ENCODE results near the gene GRIN3B.

DNA sequence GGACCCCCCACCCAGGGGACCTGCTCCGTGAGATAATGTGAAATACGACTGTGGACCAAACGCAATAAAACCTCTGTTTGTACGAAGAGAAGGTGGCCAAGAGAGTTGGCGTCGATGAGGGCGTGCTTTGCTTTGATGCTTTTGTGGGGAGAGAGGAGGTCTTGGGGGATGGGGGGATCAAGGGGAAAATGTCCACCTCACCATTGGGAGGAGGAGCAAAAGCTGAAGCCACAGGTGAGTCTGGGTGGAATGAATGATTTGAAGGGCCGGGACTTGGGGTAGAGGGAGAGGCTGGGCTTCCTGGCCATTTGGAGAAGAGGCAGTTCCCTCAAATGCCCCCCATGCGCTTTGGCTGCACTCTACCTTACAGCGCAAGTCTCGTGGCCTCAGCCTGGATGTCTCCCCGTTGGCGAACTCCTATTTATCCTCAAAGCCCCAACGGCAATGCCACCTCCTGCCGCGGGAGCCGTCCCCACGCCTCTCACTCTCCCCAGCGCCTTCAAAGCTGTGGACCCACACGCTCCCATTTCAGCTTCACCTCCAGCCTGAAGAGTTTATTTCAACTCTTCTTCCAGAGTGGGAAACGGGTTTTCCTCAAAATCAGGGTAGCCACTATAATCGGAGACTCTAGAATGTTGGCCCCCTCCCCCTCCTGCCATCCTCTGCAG, 38.9 kb downstream of the GRIN3B start:
- TF ChIP-seq, protein P1, sequence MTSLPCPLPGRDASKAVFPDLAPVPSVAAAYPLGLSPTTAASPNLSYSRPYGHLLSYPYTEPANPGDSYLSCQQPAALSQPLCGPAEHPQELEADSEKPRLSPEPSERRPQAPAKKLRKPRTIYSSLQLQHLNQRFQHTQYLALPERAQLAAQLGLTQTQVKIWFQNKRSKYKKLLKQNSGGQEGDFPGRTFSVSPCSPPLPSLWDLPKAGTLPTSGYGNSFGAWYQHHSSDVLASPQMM (CRISPR knock-in tag; IDR thresholded peaks at IDR 0.05), result no peak
- TF ChIP-seq POLR2A (conservative IDR thresholded peaks at IDR 0.05), result no peak; the same call in none of the 2 replicates
- TF ChIP-seq, protein P2, sequence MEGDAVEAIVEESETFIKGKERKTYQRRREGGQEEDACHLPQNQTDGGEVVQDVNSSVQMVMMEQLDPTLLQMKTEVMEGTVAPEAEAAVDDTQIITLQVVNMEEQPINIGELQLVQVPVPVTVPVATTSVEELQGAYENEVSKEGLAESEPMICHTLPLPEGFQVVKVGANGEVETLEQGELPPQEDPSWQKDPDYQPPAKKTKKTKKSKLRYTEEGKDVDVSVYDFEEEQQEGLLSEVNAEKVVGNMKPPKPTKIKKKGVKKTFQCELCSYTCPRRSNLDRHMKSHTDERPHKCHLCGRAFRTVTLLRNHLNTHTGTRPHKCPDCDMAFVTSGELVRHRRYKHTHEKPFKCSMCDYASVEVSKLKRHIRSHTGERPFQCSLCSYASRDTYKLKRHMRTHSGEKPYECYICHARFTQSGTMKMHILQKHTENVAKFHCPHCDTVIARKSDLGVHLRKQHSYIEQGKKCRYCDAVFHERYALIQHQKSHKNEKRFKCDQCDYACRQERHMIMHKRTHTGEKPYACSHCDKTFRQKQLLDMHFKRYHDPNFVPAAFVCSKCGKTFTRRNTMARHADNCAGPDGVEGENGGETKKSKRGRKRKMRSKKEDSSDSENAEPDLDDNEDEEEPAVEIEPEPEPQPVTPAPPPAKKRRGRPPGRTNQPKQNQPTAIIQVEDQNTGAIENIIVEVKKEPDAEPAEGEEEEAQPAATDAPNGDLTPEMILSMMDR (IDR thresholded peaks at IDR 0.05 in 2 of 3, conservative IDR thresholded peaks at IDR 0.05 in 1 of 3; ENCODE audit: insufficient read depth in 2 of 3, low read depth in 1 of 3, low read length in 3 of 3), result no peak
- TF ChIP-seq FOSL1 (tag; conservative IDR thresholded peaks at IDR 0.05), result no peak
- TF ChIP-seq MXI1 (IDR thresholded peaks at IDR 0.05; ENCODE audit: low read depth, low read length), result no peak
- TF ChIP-seq, protein P3, sequence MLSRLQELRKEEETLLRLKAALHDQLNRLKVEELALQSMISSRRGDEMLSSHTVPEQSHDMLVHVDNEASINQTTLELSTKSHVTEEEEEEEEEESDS (CRISPR knock-in tag; IDR thresholded peaks at IDR 0.05), result no peak
- TF ChIP-seq, protein P4, sequence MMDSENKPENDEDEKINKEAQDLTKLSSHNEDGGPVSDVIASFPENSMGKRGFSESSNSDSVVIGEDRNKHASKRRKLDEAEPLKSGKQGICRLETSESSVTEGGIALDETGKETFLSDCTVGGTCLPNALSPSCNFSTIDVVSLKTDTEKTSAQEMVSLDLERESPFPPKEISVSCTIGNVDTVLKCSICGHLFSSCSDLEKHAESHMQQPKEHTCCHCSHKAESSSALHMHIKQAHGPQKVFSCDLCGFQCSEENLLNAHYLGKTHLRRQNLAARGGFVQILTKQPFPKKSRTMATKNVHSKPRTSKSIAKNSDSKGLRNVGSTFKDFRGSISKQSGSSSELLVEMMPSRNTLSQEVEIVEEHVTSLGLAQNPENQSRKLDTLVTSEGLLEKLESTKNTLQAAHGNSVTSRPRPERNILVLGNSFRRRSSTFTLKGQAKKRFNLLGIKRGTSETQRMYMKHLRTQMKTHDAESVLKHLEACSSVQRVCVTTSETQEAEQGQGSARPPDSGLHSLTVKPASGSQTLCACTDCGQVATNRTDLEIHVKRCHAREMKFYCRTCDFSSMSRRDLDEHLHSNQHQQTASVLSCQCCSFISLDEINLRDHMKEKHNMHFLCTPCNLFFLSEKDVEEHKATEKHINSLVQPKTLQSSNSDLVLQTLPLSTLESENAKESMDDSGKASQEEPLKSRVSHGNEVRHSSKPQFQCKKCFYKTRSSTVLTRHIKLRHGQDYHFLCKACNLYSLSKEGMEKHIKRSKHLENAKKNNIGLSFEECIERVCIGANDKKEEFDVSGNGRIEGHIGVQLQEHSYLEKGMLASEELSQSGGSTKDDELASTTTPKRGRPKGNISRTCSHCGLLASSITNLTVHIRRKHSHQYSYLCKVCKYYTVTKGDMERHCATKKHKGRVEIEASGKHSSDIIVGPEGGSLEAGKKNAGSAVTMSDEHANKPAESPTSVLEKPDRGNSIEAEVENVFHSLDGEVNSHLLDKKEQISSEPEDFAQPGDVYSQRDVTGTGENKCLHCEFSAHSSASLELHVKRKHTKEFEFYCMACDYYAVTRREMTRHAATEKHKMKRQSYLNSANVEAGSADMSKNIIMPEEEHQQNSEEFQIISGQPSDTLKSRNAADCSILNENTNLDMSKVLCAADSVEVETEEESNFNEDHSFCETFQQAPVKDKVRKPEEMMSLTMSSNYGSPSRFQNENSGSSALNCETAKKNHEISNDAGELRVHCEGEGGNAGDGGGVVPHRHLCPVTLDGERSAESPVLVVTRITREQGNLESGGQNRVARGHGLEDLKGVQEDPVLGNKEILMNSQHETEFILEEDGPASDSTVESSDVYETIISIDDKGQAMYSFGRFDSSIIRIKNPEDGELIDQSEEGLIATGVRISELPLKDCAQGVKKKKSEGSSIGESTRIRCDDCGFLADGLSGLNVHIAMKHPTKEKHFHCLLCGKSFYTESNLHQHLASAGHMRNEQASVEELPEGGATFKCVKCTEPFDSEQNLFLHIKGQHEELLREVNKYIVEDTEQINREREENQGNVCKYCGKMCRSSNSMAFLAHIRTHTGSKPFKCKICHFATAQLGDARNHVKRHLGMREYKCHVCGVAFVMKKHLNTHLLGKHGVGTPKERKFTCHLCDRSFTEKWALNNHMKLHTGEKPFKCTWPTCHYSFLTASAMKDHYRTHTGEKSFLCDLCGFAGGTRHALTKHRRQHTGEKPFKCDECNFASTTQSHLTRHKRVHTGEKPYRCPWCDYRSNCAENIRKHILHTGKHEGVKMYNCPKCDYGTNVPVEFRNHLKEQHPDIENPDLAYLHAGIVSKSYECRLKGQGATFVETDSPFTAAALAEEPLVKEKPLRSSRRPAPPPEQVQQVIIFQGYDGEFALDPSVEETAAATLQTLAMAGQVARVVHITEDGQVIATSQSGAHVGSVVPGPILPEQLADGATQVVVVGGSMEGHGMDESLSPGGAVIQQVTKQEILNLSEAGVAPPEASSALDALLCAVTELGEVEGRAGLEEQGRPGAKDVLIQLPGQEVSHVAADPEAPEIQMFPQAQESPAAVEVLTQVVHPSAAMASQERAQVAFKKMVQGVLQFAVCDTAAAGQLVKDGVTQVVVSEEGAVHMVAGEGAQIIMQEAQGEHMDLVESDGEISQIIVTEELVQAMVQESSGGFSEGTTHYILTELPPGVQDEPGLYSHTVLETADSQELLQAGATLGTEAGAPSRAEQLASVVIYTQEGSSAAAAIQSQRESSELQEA (IDR thresholded peaks at IDR 0.05; ENCODE audit: low read depth), result no peak
- no peak for TF ChIP-seq ZSCAN29 (IDR thresholded peaks at IDR 0.05)
- no peak for TF ChIP-seq ZNF263 (CRISPR knock-in tag; IDR thresholded peaks at IDR 0.05; ENCODE audit: borderline replicate concordance)
- no peak for TF ChIP-seq HCFC1 (IDR thresholded peaks at IDR 0.05; ENCODE audit: low read depth, low read length)
- no peak for TF ChIP-seq FOXK2 (conservative IDR thresholded peaks at IDR 0.05 in 1 of 2, IDR thresholded peaks at IDR 0.05 in 1 of 2; ENCODE audit: low read depth in 2 of 2)
- TF ChIP-seq, protein P5, sequence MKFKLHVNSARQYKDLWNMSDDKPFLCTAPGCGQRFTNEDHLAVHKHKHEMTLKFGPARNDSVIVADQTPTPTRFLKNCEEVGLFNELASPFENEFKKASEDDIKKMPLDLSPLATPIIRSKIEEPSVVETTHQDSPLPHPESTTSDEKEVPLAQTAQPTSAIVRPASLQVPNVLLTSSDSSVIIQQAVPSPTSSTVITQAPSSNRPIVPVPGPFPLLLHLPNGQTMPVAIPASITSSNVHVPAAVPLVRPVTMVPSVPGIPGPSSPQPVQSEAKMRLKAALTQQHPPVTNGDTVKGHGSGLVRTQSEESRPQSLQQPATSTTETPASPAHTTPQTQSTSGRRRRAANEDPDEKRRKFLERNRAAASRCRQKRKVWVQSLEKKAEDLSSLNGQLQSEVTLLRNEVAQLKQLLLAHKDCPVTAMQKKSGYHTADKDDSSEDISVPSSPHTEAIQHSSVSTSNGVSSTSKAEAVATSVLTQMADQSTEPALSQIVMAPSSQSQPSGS (CRISPR knock-in tag; IDR thresholded peaks at IDR 0.05), result no peak
- TF ChIP-seq JUN (IDR thresholded peaks at IDR 0.05; ENCODE audit: borderline replicate concordance, low read depth, low read length), result no peak
- no peak for TF ChIP-seq JUN (CRISPR knock-in tag; IDR thresholded peaks at IDR 0.05; ENCODE audit: borderline replicate concordance)
- TF ChIP-seq, protein P6, sequence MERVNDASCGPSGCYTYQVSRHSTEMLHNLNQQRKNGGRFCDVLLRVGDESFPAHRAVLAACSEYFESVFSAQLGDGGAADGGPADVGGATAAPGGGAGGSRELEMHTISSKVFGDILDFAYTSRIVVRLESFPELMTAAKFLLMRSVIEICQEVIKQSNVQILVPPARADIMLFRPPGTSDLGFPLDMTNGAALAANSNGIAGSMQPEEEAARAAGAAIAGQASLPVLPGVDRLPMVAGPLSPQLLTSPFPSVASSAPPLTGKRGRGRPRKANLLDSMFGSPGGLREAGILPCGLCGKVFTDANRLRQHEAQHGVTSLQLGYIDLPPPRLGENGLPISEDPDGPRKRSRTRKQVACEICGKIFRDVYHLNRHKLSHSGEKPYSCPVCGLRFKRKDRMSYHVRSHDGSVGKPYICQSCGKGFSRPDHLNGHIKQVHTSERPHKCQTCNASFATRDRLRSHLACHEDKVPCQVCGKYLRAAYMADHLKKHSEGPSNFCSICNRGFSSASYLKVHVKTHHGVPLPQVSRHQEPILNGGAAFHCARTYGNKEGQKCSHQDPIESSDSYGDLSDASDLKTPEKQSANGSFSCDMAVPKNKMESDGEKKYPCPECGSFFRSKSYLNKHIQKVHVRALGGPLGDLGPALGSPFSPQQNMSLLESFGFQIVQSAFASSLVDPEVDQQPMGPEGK (CRISPR knock-in tag; IDR thresholded peaks at IDR 0.05; ENCODE audit: borderline replicate concordance), result no peak

Measured in K562 (cell line).